Endothelial cell of umbilical vein (primary cell): ENCODE data around the gene MAD2L2. TPM values are rescaled to one million over a fixed set of nuclear protein-coding genes. Genes with fewer than 3 reads are reported as not detected.

ENCODE experiments used
- BruUV-seq: library from RNA; stranded (reverse); fragments of 400-500 nt; replicated peaks from 2 replicates; lab custom pipeline; 2021; lab: Mats Ljungman, UMichigan
- CTCF ChIA-PET: fragments of 300-600, 350-600 bp; sonication (Branson Sonifier 250); formaldehyde crosslinking; loops from one replicate; lab custom pipeline; 2021; ENCODE audit warnings: antibody characterized with exemption, inconsistent platforms; lab: Charles Lee
- POLR2A ChIA-PET: fragments of 300-600, 350-600 bp; sonication (Branson Sonifier 250); formaldehyde crosslinking; loops from one replicate; lab custom pipeline; 2021; ENCODE audit warnings: antibody characterized with exemption, inconsistent platforms; lab: Charles Lee
- DNase-seq: peaks from one replicate; pipeline ENCODE4 v3.0.0-alpha.2; 2011; ENCODE audit warnings: low read depth, low spot score
- FAIRE-seq: peaks from 2 replicates; lab custom pipeline; 2011; peaks lifted over from hg19 to GRCh38; lab: Jason Lieb, UNC
- H2AFZ ChIP-seq: 2 replicates; pipeline ENCODE4 v1.6.0; 2012; ENCODE audit warnings: low read depth, low read length, control low read depth, inconsistent platforms
- H3K27ac ChIP-seq: 2 replicates; pipeline ENCODE4 v1.5.1; 2011; ENCODE audit warnings: low read depth, mild to moderate bottlenecking, control low read depth, low read length, moderate library complexity; ENCODE audit not compliant: insufficient read depth
- H3K27me3 ChIP-seq, 2 experiments: 2 replicates each; pipeline versions ENCODE4 v1.6.0 to v1.6.1; 2011; ENCODE audit warnings: low read length in 2 of 2, mixed read lengths in 1 of 2; ENCODE audit not compliant: control insufficient read depth in 2 of 2, insufficient read depth in 2 of 2
- H3K36me3 ChIP-seq, 2 experiments: 2 replicates in 1 of 2; 3 replicates in 1 of 2; pipeline ENCODE4 v1.5.1; 2011; ENCODE audit warnings: low read length in 2 of 2, mild to moderate bottlenecking in 1 of 2, moderate library complexity in 1 of 2; ENCODE audit not compliant: control insufficient read depth in 2 of 2, insufficient read depth in 2 of 2; ENCODE audit errors: extremely low read depth in 1 of 2
- H3K4me1 ChIP-seq: 3 replicates; pipeline ENCODE4 v1.5.1; 2011; ENCODE audit warnings: mild to moderate bottlenecking, low read length; ENCODE audit not compliant: control insufficient read depth, insufficient read depth; ENCODE audit errors: extremely low read depth
- H3K4me2 ChIP-seq: 2 replicates; pipeline ENCODE4 v1.6.1; 2011; ENCODE audit warnings: low read length, control low read depth, mixed read lengths; ENCODE audit not compliant: insufficient read depth
- H3K4me3 ChIP-seq, 3 experiments: fragments of 200-600 bp in 1 of 3; sonication (generic), shearing (Covaris generic) in 1 of 3; replicated peaks in 1 of 3; 2 replicates each; pipeline ENCODE4 v1.5.1; 2011 to 2016; ENCODE audit warnings: control low read depth in 3 of 3, low read length in 3 of 3, mild to moderate bottlenecking in 2 of 3, inconsistent platforms in 1 of 3, low read depth in 1 of 3, moderate library complexity in 1 of 3; ENCODE audit not compliant: insufficient read depth in 1 of 3
- H3K79me2 ChIP-seq: 2 replicates; pipeline ENCODE4 v1.6.0; 2012; ENCODE audit warnings: low read length, inconsistent platforms; ENCODE audit not compliant: control insufficient read depth, insufficient read depth
- H3K9ac ChIP-seq: replicated peaks from 2 replicates; pipeline ENCODE3; 2011; ENCODE audit warnings: low read length, control low read depth; ENCODE audit not compliant: insufficient read depth; ENCODE audit errors: extremely low read depth
- H3K9me1 ChIP-seq: replicated peaks from 3 replicates; pipeline ENCODE4 v1.6.0; 2011; ENCODE audit warnings: mild to moderate bottlenecking, low read length; ENCODE audit not compliant: control insufficient read depth, insufficient read depth; ENCODE audit errors: extremely low read depth
- H3K9me3 ChIP-seq: replicated peaks from 2 replicates; pipeline ENCODE4 v1.5.1; 2012; ENCODE audit warnings: low read length, inconsistent platforms; ENCODE audit not compliant: control insufficient read depth, insufficient read depth
- H4K20me1 ChIP-seq: replicated peaks from 2 replicates; pipeline ENCODE3; 2011; ENCODE audit warnings: mild to moderate bottlenecking, low read length; ENCODE audit not compliant: control insufficient read depth, insufficient read depth; ENCODE audit errors: extremely low read depth
- EZH2 ChIP-seq: IDR thresholded peaks from 2 replicates; pipeline ENCODE4 v1.6.1; 2012; ENCODE audit warnings: borderline replicate concordance, low read depth, mild to moderate bottlenecking, moderate library complexity, low read length, inconsistent platforms; ENCODE audit not compliant: severe bottlenecking
- FOS ChIP-seq: IDR thresholded peaks from 2 replicates; pipeline ENCODE4 v1.6.1; 2011; ENCODE audit warnings: mild to moderate bottlenecking, low read length, moderate library complexity, borderline replicate concordance; ENCODE audit not compliant: insufficient read depth
- GATA2 ChIP-seq: IDR thresholded peaks from 2 replicates; pipeline ENCODE4 v1.7.0; 2011; ENCODE audit warnings: low read depth, mild to moderate bottlenecking, moderate library complexity, mixed read lengths, low read length; ENCODE audit not compliant: insufficient read length, insufficient read depth
- JUN ChIP-seq: IDR thresholded peaks from 2 replicates; pipeline ENCODE4 v1.6.1; 2011; ENCODE audit warnings: borderline replicate concordance, low read depth; ENCODE audit not compliant: insufficient read length, insufficient read depth
- MYC ChIP-seq: IDR thresholded peaks from one replicate; pipeline ENCODE4 v1.6.1; 2011; ENCODE audit warnings: mild to moderate bottlenecking, low read depth, low read length
- POLR2A ChIP-seq: IDR thresholded peaks from 2 replicates; pipeline ENCODE4 v1.6.1; 2012; ENCODE audit warnings: low read depth, mild to moderate bottlenecking, control low read depth, low read length
- POLR2AphosphoS5 ChIP-seq: IDR thresholded peaks from 2 replicates; pipeline ENCODE4 v1.6.1; 2012; ENCODE audit warnings: low read depth, mild to moderate bottlenecking, control low read depth, low read length, moderate library complexity; ENCODE audit not compliant: insufficient read depth
- dilution Hi-C: fragments of 300-500 bp; cut with MboI; formaldehyde crosslinking; loops from one replicate; pipeline ENCODE4 v1.15.0; 2019; ENCODE audit warnings: low sequenced_read_pairs; ENCODE audit not compliant: extremely low pct_ligation_motif_present
- intact Hi-C: fragments of 100-400 bp; cut with micrococcal nuclease; formaldehyde crosslinking; loops from one replicate; pipeline ENCODE4 v1.10.0; 2022
- polyA plus RNA-seq, 4 experiments: library from polyadenylated mRNA; depleted of rRNA in 3 of 4; stranded (reverse) in 3 of 4; unstranded in 1 of 4; fragments of >200 nt; gene quantifications; 2 replicates each; pipeline versions ENCODE4 v1.2.1 to v1.2.3, GENCODE V29; 2011 to 2012; ENCODE audit warnings: missing spikeins in 1 of 4
- total RNA-seq: library from RNA; stranded (reverse); gene quantifications from 2 replicates; pipeline ENCODE4 v1.2.3, GENCODE V29; 2021
- TF ChIP-seq, protein P1 (sequence below), 2 donors: IDR thresholded peaks; 1 replicate in 1 of 2; 2 replicates in 1 of 2; pipeline ENCODE4 v1.5.1; 2011; ENCODE audit warnings: low read length in 2 of 2, mild to moderate bottlenecking in 2 of 2, moderate library complexity in 2 of 2, control low read depth in 1 of 2, inconsistent platforms in 1 of 2, low read depth in 1 of 2; ENCODE audit not compliant: insufficient read depth in 1 of 2; ENCODE audit errors: extremely low read depth in 1 of 2
- TF ChIP-seq, protein P2 (sequence below): IDR thresholded peaks from 2 replicates; pipeline ENCODE4 v1.6.1; 2011; ENCODE audit not compliant: insufficient read depth, insufficient read length

Gene MAD2L2
- total and polyA plus RNA-seq, 2 donors (not counting 3 experiments of a cell fraction or from before 2014, with no cell fraction given) = 35.9 to 74.2 TPM

DNA sequence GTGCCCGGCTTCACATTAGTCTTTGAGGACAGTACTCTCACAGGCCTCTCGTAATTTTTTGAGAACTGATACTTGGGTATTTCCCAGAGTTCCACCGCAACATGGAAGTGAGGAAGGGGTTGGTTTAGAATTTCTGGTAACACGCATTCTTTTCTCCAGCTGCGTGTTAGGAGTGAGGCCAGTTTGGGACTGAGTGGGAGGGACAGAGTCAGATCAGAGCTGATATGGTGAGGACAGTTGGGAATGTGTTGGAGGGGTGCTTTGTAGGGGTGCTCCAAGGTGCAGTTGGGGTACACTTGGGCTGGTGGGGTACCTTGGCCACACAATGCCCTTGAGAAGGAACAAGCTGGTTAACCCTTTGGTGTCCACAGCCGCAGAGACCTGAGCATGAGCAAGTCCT is 10.2 kb downstream of the MAD2L2 start:
- Histone ChIP-seq H3K4me3 (no peak overlapping the region), H3K9ac (no peak overlapping the region), H3K9me1 (no peaks in the 10 kb centered on the region), H3K27ac (no peak overlapping the region), H3K4me2 (no peak overlapping the region), H4K20me1 (no peaks in the 10 kb centered on the region), H3K79me2 (no peaks in the 10 kb centered on the region), H3K36me3 (peaks cover 0 to 8% of the 10 kb centered on the region in 2 experiments), H3K9me3 (no peaks in the 10 kb centered on the region), H3K4me1 (no peaks in the 10 kb centered on the region), H3K27me3 (no peaks in the 10 kb centered on the region), H2AFZ (no peak overlapping the region)
- TF ChIP-seq FOS (no peak), EZH2 (no peak), MYC (no peak), GATA2 (no peak), POLR2AphosphoS5 (no peak), JUN (no peak), POLR2A (no peak)
- TF ChIP-seq, protein P1, sequence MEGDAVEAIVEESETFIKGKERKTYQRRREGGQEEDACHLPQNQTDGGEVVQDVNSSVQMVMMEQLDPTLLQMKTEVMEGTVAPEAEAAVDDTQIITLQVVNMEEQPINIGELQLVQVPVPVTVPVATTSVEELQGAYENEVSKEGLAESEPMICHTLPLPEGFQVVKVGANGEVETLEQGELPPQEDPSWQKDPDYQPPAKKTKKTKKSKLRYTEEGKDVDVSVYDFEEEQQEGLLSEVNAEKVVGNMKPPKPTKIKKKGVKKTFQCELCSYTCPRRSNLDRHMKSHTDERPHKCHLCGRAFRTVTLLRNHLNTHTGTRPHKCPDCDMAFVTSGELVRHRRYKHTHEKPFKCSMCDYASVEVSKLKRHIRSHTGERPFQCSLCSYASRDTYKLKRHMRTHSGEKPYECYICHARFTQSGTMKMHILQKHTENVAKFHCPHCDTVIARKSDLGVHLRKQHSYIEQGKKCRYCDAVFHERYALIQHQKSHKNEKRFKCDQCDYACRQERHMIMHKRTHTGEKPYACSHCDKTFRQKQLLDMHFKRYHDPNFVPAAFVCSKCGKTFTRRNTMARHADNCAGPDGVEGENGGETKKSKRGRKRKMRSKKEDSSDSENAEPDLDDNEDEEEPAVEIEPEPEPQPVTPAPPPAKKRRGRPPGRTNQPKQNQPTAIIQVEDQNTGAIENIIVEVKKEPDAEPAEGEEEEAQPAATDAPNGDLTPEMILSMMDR (IDR thresholded peaks at IDR 0.05; ENCODE audit: extremely low read depth in 1 of 2, insufficient read depth in 1 of 2, low read depth in 1 of 2, low read length in 2 of 2) = no peak
- TF ChIP-seq, protein P2, sequence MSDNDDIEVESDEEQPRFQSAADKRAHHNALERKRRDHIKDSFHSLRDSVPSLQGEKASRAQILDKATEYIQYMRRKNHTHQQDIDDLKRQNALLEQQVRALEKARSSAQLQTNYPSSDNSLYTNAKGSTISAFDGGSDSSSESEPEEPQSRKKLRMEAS = no peak
- no peak for DNase-seq
- FAIRE-seq = no peak
- BruUV-seq = no TSS peak
- ChIA-PET POLR2A (no interaction called here), CTCF (no interaction called here)
- intact Hi-C loops = no loop called here
- dilution Hi-C loops = no loop called here
